Measurements from ENCODE around the gene RASGRP1. TPM values are rescaled to one million over a fixed set of nuclear protein-coding genes. Genes with fewer than 3 reads are reported as not detected.

Gene RASGRP1
- polyA plus RNA-seq, 3 donors, result 10.8 to 13.9 (median 11.4) TPM

- no peak for DNase-seq (ENCODE audit: extremely low read depth in 1 of 11, low read depth in 9 of 11, low spot score in 4 of 11)
Measured at GRCh38 chr15:38479756-38480155, 84.9 kb downstream of the RASGRP1 start.

- DNase-seq (ENCODE audit: extremely low read depth in 1 of 11, low read depth in 9 of 11, low spot score in 4 of 11), result no peak
Measured at GRCh38 chr15:38479266-38479665, 85.3 kb downstream of the RASGRP1 start.

GRCh38 chr15:38477637-38478036, 87.0 kb downstream of the RASGRP1 start:
- no peak for DNase-seq (ENCODE audit: extremely low read depth in 1 of 11, low read depth in 9 of 11, low spot score in 4 of 11)

GRCh38 chr15:38476120-38476519, 88.5 kb downstream of the RASGRP1 start:
- no peak for DNase-seq (ENCODE audit: extremely low read depth in 1 of 11, low read depth in 9 of 11, low spot score in 4 of 11)

- no peak for DNase-seq (ENCODE audit: extremely low read depth in 1 of 11, low read depth in 9 of 11, low spot score in 4 of 11)
Measured at GRCh38 chr15:38475361-38475760, 89.3 kb downstream of the RASGRP1 start.

GRCh38 chr15:38474155-38474757, 90.4 kb downstream of the RASGRP1 start:
- peak in 10 of 11 donors; percentile 28 to 63 (median 45) for DNase-seq (ENCODE audit: extremely low read depth in 1 of 11, low read depth in 9 of 11, low spot score in 4 of 11)

- no peak for DNase-seq (ENCODE audit: extremely low read depth in 1 of 11, low read depth in 9 of 11, low spot score in 4 of 11)
Measured at GRCh38 chr15:38471974-38472373, 92.6 kb downstream of the RASGRP1 start.

- no peak for DNase-seq (ENCODE audit: extremely low read depth in 1 of 11, low read depth in 9 of 11, low spot score in 4 of 11)
Measured at GRCh38 chr15:38470816-38471215, 93.8 kb downstream of the RASGRP1 start.

- no peak for DNase-seq (ENCODE audit: extremely low read depth in 1 of 11, low read depth in 9 of 11, low spot score in 4 of 11)
Measured at GRCh38 chr15:38464675-38465074, 99.9 kb downstream of the RASGRP1 start.

GRCh38 chr15:38463893-38464292, 100.7 kb downstream of the RASGRP1 start:
- no peak for DNase-seq (ENCODE audit: extremely low read depth in 1 of 11, low read depth in 9 of 11, low spot score in 4 of 11)

GRCh38 chr15:38461066-38461833, 103.4 kb downstream of the RASGRP1 start:
- DNase-seq (ENCODE audit: extremely low read depth in 1 of 11, low read depth in 9 of 11, low spot score in 4 of 11), result no peak

GRCh38 chr15:38460543-38460942, 104.1 kb downstream of the RASGRP1 start:
- no peak for DNase-seq (ENCODE audit: extremely low read depth in 1 of 11, low read depth in 9 of 11, low spot score in 4 of 11)

- DNase-seq (ENCODE audit: extremely low read depth in 1 of 11, low read depth in 9 of 11, low spot score in 4 of 11), result no peak
Measured at GRCh38 chr15:38459480-38459879, 105.1 kb downstream of the RASGRP1 start.

GRCh38 chr15:38458646-38459045, 106.0 kb downstream of the RASGRP1 start:
- DNase-seq (ENCODE audit: extremely low read depth in 1 of 11, low read depth in 9 of 11, low spot score in 4 of 11), result no peak

GRCh38 chr15:38455092-38455491, 109.5 kb downstream of the RASGRP1 start:
- no peak for DNase-seq (ENCODE audit: extremely low read depth in 1 of 11, low read depth in 9 of 11, low spot score in 4 of 11)

- peak in 1 of 11 donors; percentile 21 for DNase-seq (ENCODE audit: extremely low read depth in 1 of 11, low read depth in 9 of 11, low spot score in 4 of 11)
Measured at GRCh38 chr15:38454696-38455090, 109.9 kb downstream of the RASGRP1 start.

- peak; percentile 73 to 93 (median 87) for DNase-seq (ENCODE audit: extremely low read depth in 1 of 11, low read depth in 9 of 11, low spot score in 4 of 11)
Measured at GRCh38 chr15:38453971-38454695, 110.5 kb downstream of the RASGRP1 start, which contains the start of gene FAM98B. FAM98B (plus strand) TSS chr15:38454127; CDS start chr15:38454162, 35 bp downstream.

- DNase-seq (ENCODE audit: extremely low read depth in 1 of 11, low read depth in 9 of 11, low spot score in 4 of 11), result no peak
Measured at GRCh38 chr15:38441130-38441519, 123.5 kb downstream of the RASGRP1 start.

GRCh38 chr15:38440353-38441129, 124.1 kb downstream of the RASGRP1 start:
- peak; percentile 27 to 64 (median 47) for DNase-seq (ENCODE audit: extremely low read depth in 1 of 11, low read depth in 9 of 11, low spot score in 4 of 11)
